Measurements from ENCODE around the gene TTN.

Gene TTN

DNA sequence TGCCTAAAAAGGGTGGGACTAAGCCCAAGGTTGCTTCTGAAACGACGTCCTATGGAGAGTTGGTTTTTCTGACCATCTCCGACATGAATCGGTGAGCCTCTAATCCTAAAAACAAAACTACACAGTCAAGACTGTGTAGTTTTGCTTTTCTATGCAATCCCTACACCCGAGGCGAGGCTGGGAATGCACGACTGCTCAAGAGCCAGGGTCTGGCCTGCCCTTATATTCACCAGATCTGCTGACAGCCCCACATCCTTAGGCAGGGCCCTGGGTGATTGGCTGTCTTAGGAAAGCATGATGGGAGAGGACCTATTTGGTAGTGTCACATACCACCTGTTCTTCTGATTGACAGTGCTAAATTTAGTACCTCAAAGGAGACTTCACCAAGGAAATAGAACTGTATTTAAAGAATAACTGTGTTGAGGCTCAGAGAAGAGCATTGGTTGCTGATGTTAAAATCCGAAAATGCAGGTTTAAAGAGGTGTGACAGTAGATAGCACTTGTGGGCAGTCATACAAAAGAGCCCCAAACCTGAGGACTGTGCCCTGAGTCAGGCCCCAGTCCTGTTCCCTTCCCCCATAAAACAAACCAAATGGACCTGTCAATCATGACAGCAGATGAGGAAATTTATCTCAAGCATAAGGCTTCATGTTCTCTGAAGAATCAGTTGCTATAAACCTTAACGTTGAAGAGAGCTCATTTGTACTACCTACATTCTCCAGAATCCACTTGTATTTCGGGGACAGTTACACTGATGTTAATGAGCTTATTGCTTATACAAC, at the start of gene TTN:
Gene TTN, minus strand, starts transcription at position 197 of the 782 bp plus-strand sequence. CDS start 2,781 bp downstream, outside the sequence.
- no peak for DNase-seq (ENCODE audit: low read depth in 1 of 2, low spot score in 1 of 2)
- no peak for TF ChIP-seq JUND (IDR thresholded peaks at IDR 0.05; ENCODE audit: low read depth)
- in situ Hi-C loops (cut with HindIII; ENCODE audit: low pct_unique_long_range_greater_than_20kb, low sequenced_read_pairs) = no loop called here

DNA sequence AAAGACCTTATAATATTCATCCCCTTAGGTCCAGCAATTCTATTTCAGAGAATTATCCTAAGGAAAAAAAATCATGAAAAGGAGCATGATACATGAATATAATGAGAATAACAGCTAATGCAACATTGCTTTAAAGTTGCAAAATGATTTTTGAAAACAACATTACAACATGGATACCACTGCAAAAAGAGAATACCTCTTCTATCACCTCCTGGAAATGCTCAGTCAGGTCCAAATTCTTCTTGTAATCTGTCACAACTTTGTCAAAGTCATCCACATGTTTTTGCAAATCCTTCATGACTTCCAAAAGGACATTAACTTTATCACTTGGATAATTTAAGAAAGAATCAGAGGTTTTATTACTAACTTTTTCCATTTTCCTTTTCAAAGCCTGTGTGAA, 47.9 kb upstream of the TTN start:
- in situ Hi-C loops (cut with HindIII; ENCODE audit: low pct_unique_long_range_greater_than_20kb, low sequenced_read_pairs) = no loop called here
- no peak for TF ChIP-seq JUND (IDR thresholded peaks at IDR 0.05; ENCODE audit: low read depth)
- DNase-seq (ENCODE audit: low read depth in 1 of 2, low spot score in 1 of 2) = no peak

GRCh38 chr2:178848335-178848734, 41.1 kb upstream of the TTN start:
- in situ Hi-C loops (cut with HindIII; ENCODE audit: low pct_unique_long_range_greater_than_20kb, low sequenced_read_pairs) = no loop called here
- TF ChIP-seq JUND (IDR thresholded peaks at IDR 0.05; ENCODE audit: low read depth) = no peak
- DNase-seq (ENCODE audit: low read depth in 1 of 2, low spot score in 1 of 2) = no peak

DNA sequence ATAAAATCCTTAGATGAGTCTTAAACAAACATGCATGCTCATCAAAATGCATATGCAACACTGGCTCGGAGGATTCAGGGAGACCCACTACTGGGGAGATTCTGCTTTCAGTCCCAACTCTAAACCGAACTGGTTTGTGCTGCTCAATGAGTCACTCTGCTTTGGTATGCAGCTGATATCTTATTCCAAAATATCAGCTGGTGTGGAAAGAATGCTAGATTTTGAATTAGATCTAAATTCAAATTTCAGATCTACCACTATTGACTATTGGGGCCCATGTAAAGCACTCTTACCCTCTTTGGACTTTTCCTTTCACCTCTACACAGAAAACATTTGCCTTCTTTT, 39.2 kb upstream of the TTN start:
- TF ChIP-seq JUND (IDR thresholded peaks at IDR 0.05; ENCODE audit: low read depth) = no peak
- in situ Hi-C loops (cut with HindIII; ENCODE audit: low pct_unique_long_range_greater_than_20kb, low sequenced_read_pairs) = no loop called here
- DNase-seq (ENCODE audit: low read depth in 1 of 2, low spot score in 1 of 2) = no peak

DNA sequence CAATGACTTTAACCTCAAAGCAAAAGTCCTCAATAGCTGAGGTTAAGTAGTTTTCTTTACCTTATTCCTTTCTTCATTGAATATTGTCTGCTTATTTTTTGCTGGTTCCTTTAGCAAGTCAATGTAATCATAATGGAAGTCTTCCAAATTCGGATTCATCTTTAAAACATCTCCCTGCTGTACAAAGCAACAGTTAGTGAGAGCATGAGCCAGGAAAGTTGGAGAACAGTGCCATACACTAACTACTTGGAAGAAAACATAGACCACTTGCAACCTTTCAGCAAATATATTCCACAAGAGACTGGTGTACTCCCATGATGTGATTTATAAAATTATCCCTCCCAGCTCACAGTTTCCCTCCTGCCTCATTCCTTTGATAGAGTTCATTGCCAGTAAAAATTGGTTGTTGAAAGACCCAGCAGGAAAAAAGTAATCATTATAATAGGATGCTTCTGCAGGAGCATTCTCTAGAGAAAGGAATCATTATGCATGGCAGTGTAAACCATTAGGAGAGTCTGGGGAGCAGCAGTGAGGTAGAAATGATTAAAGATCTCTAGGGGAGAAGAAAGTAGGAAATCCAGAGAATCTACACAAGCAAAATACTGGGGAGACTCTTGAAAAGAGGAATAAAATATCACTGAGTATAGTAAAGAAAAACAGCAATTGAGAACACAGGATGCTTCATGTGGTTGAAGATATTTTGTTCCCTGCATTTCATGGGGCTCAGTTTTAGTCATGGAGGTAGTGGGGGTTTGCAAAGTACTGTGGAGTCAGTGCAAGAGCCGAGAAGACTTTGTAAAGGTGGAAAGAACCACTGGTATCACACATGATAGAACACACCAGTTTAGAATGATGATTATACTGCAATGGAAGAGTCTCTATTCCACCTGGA, 38.6 kb upstream of the TTN start:
- in situ Hi-C loops (cut with HindIII; ENCODE audit: low pct_unique_long_range_greater_than_20kb, low sequenced_read_pairs) = no loop called here
- DNase-seq (ENCODE audit: low read depth in 1 of 2, low spot score in 1 of 2) = no peak
- no peak for TF ChIP-seq JUND (IDR thresholded peaks at IDR 0.05; ENCODE audit: low read depth)

- TF ChIP-seq JUND (IDR thresholded peaks at IDR 0.05; ENCODE audit: low read depth) = no peak
- in situ Hi-C loops (cut with HindIII; ENCODE audit: low pct_unique_long_range_greater_than_20kb, low sequenced_read_pairs) = no loop called here
- no peak for DNase-seq (ENCODE audit: low read depth in 1 of 2, low spot score in 1 of 2)
Observed at GRCh38 chr2:178844701-178845100, 37.5 kb upstream of the TTN start.

DNA sequence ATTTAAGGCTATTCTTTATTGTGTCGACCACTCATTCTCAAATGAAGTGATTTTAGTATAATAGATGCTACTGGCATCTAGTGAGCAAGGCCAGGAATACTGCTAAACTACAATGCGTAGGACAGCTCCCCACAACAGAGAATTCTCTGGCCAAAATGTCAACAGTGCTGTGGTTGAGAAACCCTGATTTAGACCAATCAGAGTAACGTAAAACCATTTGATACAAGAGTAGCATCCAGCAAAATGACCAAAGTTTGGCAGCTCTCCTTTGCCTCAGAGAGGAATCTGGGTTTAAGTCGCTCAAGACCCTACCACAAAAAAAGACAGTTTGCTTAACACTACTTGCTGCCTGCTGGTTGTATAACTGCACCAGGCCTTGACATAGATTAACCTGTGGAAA, 37.0 kb upstream of the TTN start:
- in situ Hi-C loops (cut with HindIII; ENCODE audit: low pct_unique_long_range_greater_than_20kb, low sequenced_read_pairs) = no loop called here
- TF ChIP-seq JUND (IDR thresholded peaks at IDR 0.05; ENCODE audit: low read depth) = no peak

GRCh38 chr2:178843697-178844096, 36.5 kb upstream of the TTN start:
- TF ChIP-seq JUND (IDR thresholded peaks at IDR 0.05; ENCODE audit: low read depth) = no peak
- in situ Hi-C loops (cut with HindIII; ENCODE audit: low pct_unique_long_range_greater_than_20kb, low sequenced_read_pairs) = no loop called here
- DNase-seq (ENCODE audit: low read depth in 1 of 2, low spot score in 1 of 2) = no peak

More for the DNA sequence above, 37.0 kb upstream of the TTN start:
- DNase-seq (ENCODE audit: low read depth in 1 of 2, low spot score in 1 of 2) = no peak

DNA sequence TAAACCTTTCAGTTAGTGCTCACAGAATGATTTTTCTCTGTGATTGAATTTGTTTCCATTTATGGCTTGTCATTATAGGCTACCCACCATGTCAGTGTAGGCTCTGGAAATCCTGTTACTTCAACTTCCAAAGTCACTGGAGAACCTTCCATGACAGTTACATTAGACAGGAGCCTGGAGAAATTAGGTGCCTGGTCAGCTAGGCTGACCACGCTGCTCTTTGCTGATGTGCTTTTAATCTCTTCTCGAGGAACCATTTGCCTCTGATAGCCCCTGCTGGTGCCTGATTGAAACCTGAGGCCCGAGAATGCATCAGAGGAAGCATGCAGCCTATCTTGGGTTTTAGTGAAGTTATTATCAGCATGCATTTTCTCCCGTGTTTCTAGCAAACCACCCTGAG, 29.6 kb upstream of the TTN start:
- no peak for DNase-seq (ENCODE audit: low read depth in 1 of 2, low spot score in 1 of 2)
- TF ChIP-seq JUND (IDR thresholded peaks at IDR 0.05; ENCODE audit: low read depth) = no peak
- in situ Hi-C loops (cut with HindIII; ENCODE audit: low pct_unique_long_range_greater_than_20kb, low sequenced_read_pairs) = no loop called here

GRCh38 chr2:178834086-178834485, 26.9 kb upstream of the TTN start:
- DNase-seq (ENCODE audit: low read depth in 1 of 2, low spot score in 1 of 2) = no peak
- in situ Hi-C loops (cut with HindIII; ENCODE audit: low pct_unique_long_range_greater_than_20kb, low sequenced_read_pairs) = no loop called here
- TF ChIP-seq JUND (IDR thresholded peaks at IDR 0.05; ENCODE audit: low read depth) = no peak

DNA sequence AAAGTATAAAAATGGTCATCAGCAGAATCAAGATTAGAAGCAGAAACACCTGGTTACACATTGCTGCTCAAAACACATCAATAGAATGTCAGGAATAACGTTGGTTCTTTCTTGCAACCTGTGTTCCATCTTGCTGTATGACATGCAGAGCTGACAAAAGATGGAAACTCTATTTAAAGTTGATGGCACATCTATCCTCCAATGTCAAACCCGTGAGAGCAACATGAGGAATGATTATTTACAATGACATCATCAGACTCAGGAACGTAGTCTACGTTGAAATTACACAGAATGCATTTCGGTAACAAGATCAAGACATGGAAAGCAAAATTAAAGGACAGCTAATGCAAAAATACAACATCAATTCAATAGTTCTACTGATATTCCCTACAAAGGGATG, 26.2 kb upstream of the TTN start:
- no peak for DNase-seq (ENCODE audit: low read depth in 1 of 2, low spot score in 1 of 2)
- in situ Hi-C loops (cut with HindIII; ENCODE audit: low pct_unique_long_range_greater_than_20kb, low sequenced_read_pairs) = no loop called here
- no peak for TF ChIP-seq JUND (IDR thresholded peaks at IDR 0.05; ENCODE audit: low read depth)

DNA sequence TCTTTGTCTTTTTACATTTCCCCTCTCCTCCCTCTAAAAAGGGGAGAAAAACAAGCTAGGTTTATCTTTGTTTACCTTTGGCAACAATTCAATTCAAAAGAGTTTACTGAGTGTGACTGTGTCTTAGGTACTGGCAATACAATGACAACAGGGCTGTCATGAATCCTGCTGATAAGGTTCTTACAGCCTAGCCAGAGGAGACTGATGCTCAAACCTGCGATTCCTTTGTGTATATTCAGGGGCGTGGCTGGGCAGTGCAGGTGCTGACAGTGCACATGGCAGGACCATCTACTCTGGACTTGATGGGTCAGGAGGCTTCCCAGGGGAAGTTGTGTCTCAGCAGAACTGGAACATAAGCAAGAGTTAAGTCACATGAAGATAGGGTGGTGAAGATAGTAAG, 23.2 kb upstream of the TTN start:
- no peak for TF ChIP-seq JUND (IDR thresholded peaks at IDR 0.05; ENCODE audit: low read depth)
- no peak for DNase-seq (ENCODE audit: low read depth in 1 of 2, low spot score in 1 of 2)
- in situ Hi-C loops (cut with HindIII; ENCODE audit: low pct_unique_long_range_greater_than_20kb, low sequenced_read_pairs) = no loop called here

- DNase-seq (ENCODE audit: low read depth in 1 of 2, low spot score in 1 of 2) = peak in 1 of 2 experiments; percentile 13
- in situ Hi-C loops (cut with HindIII; ENCODE audit: low pct_unique_long_range_greater_than_20kb, low sequenced_read_pairs) = no loop called here
- TF ChIP-seq JUND (IDR thresholded peaks at IDR 0.05; ENCODE audit: low read depth) = no peak
Observed at GRCh38 chr2:178829981-178830380, 22.8 kb upstream of the TTN start.
